Stimulated activated CD8-positive, alpha-beta memory T cell treated with anti-CD3 and anti-CD28 coated beads, Interleukin-15, amount 100 ng/mL, for 4 hours (primary cell): Measurements from ENCODE around the gene USP44.

Experiments
- DNase-seq, 2 donors: peaks; one replicate each; pipeline ENCODE4 v3.0.0-alpha.2; 2020; ENCODE audit warnings: low read depth in 2 of 2

USP44 gene

DNA sequence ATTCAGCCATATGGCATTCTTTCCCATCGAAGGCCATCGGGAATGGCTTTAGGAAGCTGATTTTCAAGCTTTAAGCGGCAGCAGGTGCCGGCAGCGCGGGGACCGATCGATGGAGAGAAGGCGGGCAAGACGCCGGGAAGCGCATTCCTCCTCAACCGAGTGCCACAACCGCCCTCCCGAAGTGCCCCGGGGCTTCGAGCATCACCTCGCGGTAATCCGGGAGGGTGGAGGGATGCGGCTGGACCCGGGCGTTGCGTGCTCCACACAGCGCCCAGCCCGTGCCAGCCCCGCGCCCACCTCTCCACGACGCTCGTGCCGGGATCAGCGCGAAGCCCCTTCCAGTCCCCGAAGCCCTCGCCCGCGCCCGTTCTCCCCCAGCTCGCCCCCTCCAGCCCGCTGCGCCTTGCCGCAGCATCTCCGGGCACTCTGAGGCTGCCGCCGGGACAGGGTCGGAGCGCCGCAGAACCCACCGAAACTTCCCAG is 3.2 kb downstream of the USP44 start:
- DNase-seq: peak in 1 of 2 donors; percentile 2

DNA sequence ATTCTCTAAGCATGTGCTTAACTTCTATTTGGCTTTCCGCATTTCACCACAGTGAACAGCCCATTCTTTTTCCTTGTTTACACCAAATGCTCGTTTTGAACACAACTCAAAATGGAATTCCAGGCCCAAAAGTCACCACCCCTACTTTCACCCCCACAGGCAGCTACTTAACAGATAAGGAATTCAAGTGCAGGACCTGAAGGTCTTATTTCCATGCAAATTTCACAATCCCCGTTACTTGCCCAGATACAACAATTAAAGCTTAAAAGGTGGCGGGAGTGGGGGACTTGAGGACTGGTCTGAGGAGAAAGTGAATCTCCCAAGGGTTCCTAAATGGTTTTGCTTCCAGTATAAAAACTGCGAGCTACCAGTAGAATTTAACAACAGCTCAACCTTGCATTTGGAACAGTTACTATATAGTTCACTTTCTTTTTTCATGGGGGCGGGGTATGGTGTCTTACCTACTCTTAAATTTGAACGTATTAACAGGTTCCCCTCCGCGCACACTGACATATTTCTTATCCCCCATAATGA is 3.7 kb downstream of the USP44 start:
- no peak for DNase-seq

- no peak for DNase-seq
Observed at GRCh38 chr12:95546491-95546813, 4.8 kb downstream of the USP44 start.

DNA sequence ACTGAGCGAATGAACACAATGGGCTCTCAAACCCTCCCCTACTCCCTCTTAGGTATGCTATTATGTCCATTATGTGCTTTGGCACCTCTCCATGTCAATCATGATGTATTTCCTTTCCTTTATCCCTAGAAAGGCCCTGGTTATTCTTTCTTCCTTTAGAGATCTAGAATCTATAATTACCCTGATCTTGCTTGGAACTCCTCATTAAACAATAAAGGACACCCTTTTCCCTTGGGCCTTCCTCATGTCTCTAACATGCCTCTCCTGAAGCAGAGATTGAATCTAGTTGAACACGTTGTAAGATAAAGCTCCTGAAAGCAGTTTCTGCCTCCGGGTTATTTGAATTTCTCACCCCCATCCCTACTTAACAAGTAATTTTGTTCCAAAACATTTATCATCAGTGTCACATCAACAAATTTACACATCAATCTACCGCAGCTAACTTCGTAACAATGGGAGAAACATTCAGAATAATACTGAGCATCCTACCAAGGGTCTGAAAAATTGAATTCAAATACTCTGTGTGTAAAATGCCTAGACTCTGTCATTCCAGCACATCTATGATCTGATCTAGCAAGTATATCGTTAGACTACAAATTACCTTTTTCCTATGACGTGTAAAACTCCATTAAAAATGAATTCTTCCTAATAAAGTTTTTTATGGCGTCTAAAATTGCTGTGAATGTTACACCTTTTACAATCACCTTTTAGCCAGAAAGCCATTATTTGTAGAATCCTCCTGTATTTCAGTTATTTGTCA is 5.4 kb downstream of the USP44 start:
- no peak for DNase-seq

- no peak for DNase-seq
Observed at GRCh38 chr12:95545303-95545702, 6.0 kb downstream of the USP44 start.

GRCh38 chr12:95544756-95545155 is 6.5 kb downstream of the USP44 start:
- no peak for DNase-seq

GRCh38 chr12:95543305-95543704 is 8.0 kb downstream of the USP44 start:
- no peak for DNase-seq

DNA sequence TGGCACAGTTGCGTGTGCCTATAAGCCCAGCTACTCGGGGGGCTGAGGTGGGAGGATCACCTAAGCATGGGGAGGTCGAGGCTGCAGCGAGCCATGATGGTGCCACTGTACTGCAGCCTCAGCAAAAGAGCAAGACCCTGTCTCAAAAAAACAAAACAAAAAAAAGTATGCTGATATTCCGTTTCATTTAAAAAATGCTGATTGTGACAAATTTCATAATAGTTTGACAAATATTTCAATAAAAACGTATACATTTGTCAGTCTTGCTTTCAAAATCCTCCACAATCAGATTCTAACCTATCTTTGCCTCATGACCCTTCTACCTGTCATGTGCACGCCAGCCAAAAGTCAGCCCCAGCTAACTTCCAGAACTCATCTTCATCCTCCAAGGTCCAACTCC is 9.8 kb downstream of the USP44 start:
- no peak for DNase-seq

GRCh38 chr12:95538656-95539055 is 12.6 kb downstream of the USP44 start:
- no peak for DNase-seq

- DNase-seq: no peak
Observed at GRCh38 chr12:95538006-95538405, 13.3 kb downstream of the USP44 start.

DNA sequence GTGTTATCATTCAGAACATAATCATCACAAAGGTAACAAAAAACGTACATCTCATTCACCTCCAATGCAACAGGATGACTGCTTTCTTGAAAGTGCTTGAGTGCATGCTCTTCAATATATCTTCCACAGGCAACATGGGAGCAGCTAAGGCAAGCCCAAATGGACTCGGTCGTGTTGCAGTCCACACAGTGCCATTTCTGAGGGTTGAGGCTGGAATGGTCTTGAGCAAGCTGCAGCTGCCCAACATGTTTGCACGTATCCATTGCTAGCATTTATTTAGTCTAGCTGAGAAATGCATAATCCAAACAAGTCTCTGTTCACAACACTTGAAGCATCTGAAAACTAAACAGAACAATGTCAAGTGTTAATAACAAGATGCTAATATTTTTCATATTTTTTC is 17.3 kb downstream of the USP44 start:
- no peak for DNase-seq

GRCh38 chr12:95532851-95533250 is 18.4 kb downstream of the USP44 start:
- no peak for DNase-seq

- DNase-seq: no peak
Observed at GRCh38 chr12:95529693-95530225, 21.5 kb downstream of the USP44 start.

GRCh38 chr12:95528431-95528830 is 22.8 kb downstream of the USP44 start:
- DNase-seq: no peak

GRCh38 chr12:95522692-95523091 is 28.6 kb downstream of the USP44 start:
- DNase-seq: no peak

GRCh38 chr12:95520816-95521215 is 30.5 kb downstream of the USP44 start:
- no peak for DNase-seq

DNA sequence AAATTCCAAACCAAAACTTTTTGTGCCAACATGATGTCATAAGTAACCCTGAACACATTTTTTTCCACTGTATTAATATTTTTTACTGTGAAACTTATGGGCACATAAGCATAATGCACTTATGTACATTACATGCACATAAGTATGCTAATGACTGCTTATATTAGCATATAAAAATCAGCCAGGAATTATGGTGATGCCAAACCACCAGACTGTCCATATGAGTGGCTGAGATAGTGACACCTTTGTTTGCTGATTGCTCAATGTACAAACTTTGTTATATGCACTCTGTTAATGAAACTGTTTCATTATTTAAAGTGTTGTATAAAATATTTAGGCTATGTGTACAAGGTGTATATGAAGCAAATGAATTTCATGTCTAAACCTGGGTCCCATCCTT is 32.3 kb downstream of the USP44 start:
- no peak for DNase-seq

GRCh38 chr12:95517246-95517645 is 34.0 kb downstream of the USP44 start:
- DNase-seq: no peak

DNA sequence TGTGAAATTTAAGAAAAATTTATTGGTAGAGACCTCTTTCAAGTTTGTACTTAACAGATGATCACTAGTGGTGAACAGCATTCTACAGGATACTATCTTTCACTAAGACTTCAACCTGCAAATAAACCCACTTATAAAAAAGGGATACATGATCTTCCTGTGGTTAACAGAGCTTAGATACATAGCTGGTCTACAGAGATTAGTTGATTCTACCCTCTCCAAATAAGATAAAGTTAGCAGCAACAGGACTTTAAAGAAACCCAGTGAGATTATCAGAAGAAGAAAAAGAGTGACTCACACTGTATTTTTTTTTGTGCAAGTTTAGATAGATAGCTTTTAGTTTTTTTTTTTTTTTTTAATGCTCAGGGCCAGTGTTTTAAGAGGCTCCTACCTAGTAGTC is 34.5 kb downstream of the USP44 start:
- DNase-seq: no peak

GRCh38 chr12:95515197-95515596 is 36.1 kb downstream of the USP44 start:
- no peak for DNase-seq

DNA sequence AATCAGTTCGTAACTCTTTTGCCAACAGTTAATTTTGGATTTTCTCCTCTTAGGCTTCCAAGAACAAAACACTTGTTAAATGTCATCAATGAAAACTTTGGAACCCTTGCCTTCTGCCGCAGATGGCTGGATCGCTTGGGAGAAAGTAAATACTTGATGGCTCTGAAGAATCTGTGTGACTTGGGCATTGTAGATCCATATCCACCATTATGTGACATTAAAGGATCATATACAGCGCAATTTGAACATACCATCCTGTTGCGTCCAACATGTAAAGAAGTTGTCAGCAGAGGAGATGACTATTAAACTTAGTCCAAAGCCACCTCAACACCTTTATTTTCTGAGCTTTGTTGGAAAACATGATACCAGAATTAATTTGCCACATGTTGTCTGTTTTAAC is 37.7 kb downstream of the USP44 start:
- no peak for DNase-seq

- no peak for DNase-seq
Observed at GRCh38 chr12:95511977-95512376, 39.3 kb downstream of the USP44 start.

DNA sequence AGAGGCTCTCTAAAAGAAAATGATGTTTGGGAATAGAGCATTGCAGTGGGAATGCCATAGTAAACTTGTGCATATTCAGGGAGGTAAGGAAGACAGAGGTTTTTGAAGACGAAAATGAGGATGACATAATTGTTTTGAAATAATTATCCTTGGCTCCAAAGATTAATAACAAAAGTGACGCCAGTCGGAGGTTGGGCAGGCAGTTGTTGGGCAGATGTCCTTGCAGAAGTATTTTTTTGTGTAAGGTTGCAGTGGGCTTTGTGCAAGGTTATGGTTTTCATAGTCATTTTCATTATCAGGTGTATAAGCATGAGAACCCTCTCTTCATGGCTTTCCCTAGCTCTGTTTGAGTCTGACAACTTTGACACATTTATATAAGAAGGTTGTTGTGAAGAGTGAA is 42.0 kb downstream of the USP44 start:
- DNase-seq: no peak
